ENCODE results near the gene C6orf89.
A peak's percentile ranks its signal among the peaks of the same experiment; 100 is the strongest.

Gene C6orf89

GRCh38 chr6:36848658-36849441 lies 36.9 kb upstream of the C6orf89 start:
- Histone ChIP-seq H3K27ac (no peak overlapping the region), H3K4me3 (no peak overlapping the region), H3K36me3 (ENCODE audit: insufficient read depth, low read length) (peaks cover 13% of the 10 kb centered on the region), H3K9me3 (ENCODE audit: low read depth, low read length) (no peaks in the 10 kb centered on the region), H3K9ac (ENCODE audit: insufficient read length) (no peak overlapping the region)
- TF ChIP-seq EZH2 (IDR thresholded peaks at IDR 0.05) (no peak), POLR2AphosphoS5 (IDR thresholded peaks at IDR 0.05; ENCODE audit: borderline replicate concordance, low read depth, low read length) (no peak), FOXP2 (optimal IDR thresholded peaks at IDR 0.05; ENCODE audit: control extremely low read depth, extremely low read length, insufficient read depth) (no peak)
- no peak for DNase-seq (ENCODE audit: low read depth, low spot score)

GRCh38 chr6:36850021-36850420 lies 35.7 kb upstream of the C6orf89 start:
- Histone ChIP-seq H3K36me3 (ENCODE audit: insufficient read depth, low read length) (peaks cover 22% of the 10 kb centered on the region), H3K9ac (ENCODE audit: insufficient read length) (no peak overlapping the region), H3K9me3 (ENCODE audit: low read depth, low read length) (no peaks in the 10 kb centered on the region), H3K4me3 (no peak overlapping the region), H3K27ac (no peak overlapping the region)
- TF ChIP-seq POLR2AphosphoS5 (IDR thresholded peaks at IDR 0.05; ENCODE audit: borderline replicate concordance, low read depth, low read length): no peak
- no peak for DNase-seq (ENCODE audit: low read depth, low spot score)

DNA sequence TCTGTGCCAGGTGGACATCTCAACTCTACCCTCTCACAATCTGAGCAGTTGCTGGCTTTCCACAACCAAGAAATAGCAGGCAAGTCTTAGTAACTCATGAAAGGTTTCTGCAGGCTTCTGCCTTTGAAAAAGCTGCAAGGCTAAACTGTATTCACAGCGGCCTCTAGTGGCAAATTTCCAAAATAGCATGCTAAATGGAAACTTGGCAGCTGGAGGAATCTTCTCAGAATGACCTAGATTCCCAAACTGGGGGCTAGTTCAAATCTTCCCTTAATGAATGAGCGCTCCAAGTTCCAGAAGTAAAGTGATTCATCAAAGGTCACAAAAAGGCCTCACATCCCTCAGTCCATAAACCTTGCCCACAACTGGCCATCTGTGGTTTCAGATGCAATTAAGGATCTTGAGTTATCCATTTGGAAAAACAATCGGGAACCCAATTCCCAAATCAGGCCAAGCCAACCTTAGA lies 34.6 kb upstream of the C6orf89 start:
- Histone ChIP-seq H3K9ac (ENCODE audit: insufficient read length) (no peak overlapping the region), H3K27ac (0 out of 2 replicates have a peak overlapping the region, but pooled peaks have one; percentile 30), H3K36me3 (ENCODE audit: insufficient read depth, low read length) (peaks cover 34% of the 10 kb centered on the region), H3K9me3 (ENCODE audit: low read depth, low read length) (no peaks in the 10 kb centered on the region), H3K4me3 (no peak overlapping the region)
- no peak for TF ChIP-seq EZH2 (IDR thresholded peaks at IDR 0.05)
- TF ChIP-seq FOXP2 (optimal IDR thresholded peaks at IDR 0.05; ENCODE audit: control extremely low read depth, extremely low read length, insufficient read depth): no peak
- TF ChIP-seq POLR2AphosphoS5 (IDR thresholded peaks at IDR 0.05; ENCODE audit: borderline replicate concordance, low read depth, low read length): no peak
- DNase-seq (ENCODE audit: low read depth, low spot score): no peak

GRCh38 chr6:36851626-36852025 lies 34.1 kb upstream of the C6orf89 start:
- Histone ChIP-seq H3K4me3 (no peak overlapping the region), H3K9ac (ENCODE audit: insufficient read length) (no peak overlapping the region), H3K36me3 (ENCODE audit: insufficient read depth, low read length) (peaks cover 38% of the 10 kb centered on the region), H3K27ac (peak overlapping the region; percentile 30; the same call in 1 of the 2 replicates), H3K9me3 (ENCODE audit: low read depth, low read length) (no peaks in the 10 kb centered on the region)
- TF ChIP-seq EZH2 (IDR thresholded peaks at IDR 0.05) (no peak), POLR2AphosphoS5 (IDR thresholded peaks at IDR 0.05; ENCODE audit: borderline replicate concordance, low read depth, low read length) (no peak), FOXP2 (optimal IDR thresholded peaks at IDR 0.05; ENCODE audit: control extremely low read depth, extremely low read length, insufficient read depth) (no peak)
- no peak for DNase-seq (ENCODE audit: low read depth, low spot score)

- H3K9me3 ChIP-seq (ENCODE audit: low read depth, low read length): no peaks in the 10 kb centered on the region
- DNase-seq (ENCODE audit: low read depth, low spot score): no peak
- TF ChIP-seq POLR2AphosphoS5 (IDR thresholded peaks at IDR 0.05; ENCODE audit: borderline replicate concordance, low read depth, low read length) (no peak), EZH2 (IDR thresholded peaks at IDR 0.05) (no peak), FOXP2 (optimal IDR thresholded peaks at IDR 0.05; ENCODE audit: control extremely low read depth, extremely low read length, insufficient read depth) (no peak)
- H3K9ac ChIP-seq (ENCODE audit: insufficient read length): peak overlapping the region; percentile 26
- no peak overlapping the region for H3K4me3 ChIP-seq
- H3K36me3 ChIP-seq (ENCODE audit: insufficient read depth, low read length): peaks cover 44% of the 10 kb centered on the region
- peak overlapping the region; percentile 72 for H3K27ac ChIP-seq
These were observed 33.1 kb upstream of the C6orf89 start for GRCh38 chr6:36852481-36853147.

DNA sequence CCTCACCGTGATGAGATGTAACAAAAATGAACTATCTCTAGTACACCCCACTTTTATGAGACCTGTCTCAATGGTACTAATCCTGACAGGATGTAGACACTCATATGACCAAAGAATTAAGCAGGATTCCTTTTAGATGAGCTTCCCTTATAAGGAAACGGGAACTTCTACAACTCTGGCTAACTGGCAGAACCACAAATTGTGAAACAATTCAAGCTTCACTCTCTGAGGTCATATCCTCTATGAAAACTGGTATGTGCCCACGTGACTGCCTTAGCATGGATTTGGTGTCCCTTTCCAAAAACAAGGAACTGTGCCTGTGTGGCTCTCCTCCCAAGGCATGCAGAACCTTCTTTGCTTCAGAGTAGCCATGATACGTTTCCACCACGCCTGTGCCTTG lies 32.4 kb upstream of the C6orf89 start:
- peak overlapping the region; percentile 72 for H3K27ac ChIP-seq
- H3K36me3 ChIP-seq (ENCODE audit: insufficient read depth, low read length): peaks cover 46% of the 10 kb centered on the region
- DNase-seq (ENCODE audit: low read depth, low spot score): no peak
- TF ChIP-seq FOXP2 (optimal IDR thresholded peaks at IDR 0.05; ENCODE audit: control extremely low read depth, extremely low read length, insufficient read depth) (no peak), POLR2AphosphoS5 (IDR thresholded peaks at IDR 0.05; ENCODE audit: borderline replicate concordance, low read depth, low read length) (no peak), EZH2 (IDR thresholded peaks at IDR 0.05) (no peak)
- H3K4me3 ChIP-seq: no peak overlapping the region
- H3K9ac ChIP-seq (ENCODE audit: insufficient read length): peak overlapping the region; percentile 37
- no peaks in the 10 kb centered on the region for H3K9me3 ChIP-seq (ENCODE audit: low read depth, low read length)

DNA sequence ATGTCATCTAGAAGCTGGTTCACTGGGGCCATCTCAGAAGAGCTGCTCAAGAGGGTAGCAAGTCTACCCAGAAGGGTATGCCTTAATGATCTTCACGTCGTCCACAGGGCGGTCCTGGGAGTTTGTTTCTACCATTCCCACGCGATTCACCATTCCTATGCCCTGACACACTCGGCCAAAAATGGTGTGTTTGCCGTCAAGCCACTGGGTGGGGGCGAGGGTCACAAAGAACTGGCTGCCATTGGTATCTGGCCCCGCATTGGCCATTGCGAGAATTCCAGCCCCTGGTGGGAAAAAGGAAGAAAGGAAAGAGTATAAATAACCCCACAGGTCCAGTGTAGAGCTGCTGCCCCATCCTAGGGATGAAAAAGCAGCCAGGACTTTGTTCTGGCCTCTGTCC lies 30.0 kb upstream of the C6orf89 start:
- H3K36me3 ChIP-seq (ENCODE audit: insufficient read depth, low read length): peaks cover 54% of the 10 kb centered on the region

GRCh38 chr6:36856277-36856676 lies 29.5 kb upstream of the C6orf89 start:
- peak overlapping the region; percentile 12 for H3K9ac ChIP-seq (ENCODE audit: insufficient read length)
- H3K27ac ChIP-seq: no peak overlapping the region
- H3K9me3 ChIP-seq (ENCODE audit: low read depth, low read length): no peaks in the 10 kb centered on the region
- no peak for DNase-seq (ENCODE audit: low read depth, low spot score)
- peaks cover 59% of the 10 kb centered on the region for H3K36me3 ChIP-seq (ENCODE audit: insufficient read depth, low read length)
- TF ChIP-seq POLR2AphosphoS5 (IDR thresholded peaks at IDR 0.05; ENCODE audit: borderline replicate concordance, low read depth, low read length): no peak
- TF ChIP-seq FOXP2 (optimal IDR thresholded peaks at IDR 0.05; ENCODE audit: control extremely low read depth, extremely low read length, insufficient read depth): no peak
- TF ChIP-seq EZH2 (IDR thresholded peaks at IDR 0.05): no peak
- no peak overlapping the region for H3K4me3 ChIP-seq

More for the DNA sequence above, 30.0 kb upstream of the C6orf89 start:
- Histone ChIP-seq H3K27ac (no peak overlapping the region), H3K9ac (ENCODE audit: insufficient read length) (no peak overlapping the region), H3K9me3 (ENCODE audit: low read depth, low read length) (no peaks in the 10 kb centered on the region), H3K4me3 (no peak overlapping the region)
- TF ChIP-seq FOXP2 (optimal IDR thresholded peaks at IDR 0.05; ENCODE audit: control extremely low read depth, extremely low read length, insufficient read depth): no peak
- no peak for TF ChIP-seq POLR2AphosphoS5 (IDR thresholded peaks at IDR 0.05; ENCODE audit: borderline replicate concordance, low read depth, low read length)
- no peak for TF ChIP-seq EZH2 (IDR thresholded peaks at IDR 0.05)
- DNase-seq (ENCODE audit: low read depth, low spot score): no peak

All from SK-N-MC (cell line).